Neural progenitor cell (in vitro differentiated cells): ENCODE measurements around the gene SSBP3. TPM values are rescaled to one million over a fixed set of nuclear protein-coding genes. Genes with fewer than 3 reads are reported as not detected.

Experiments
- DNase-seq: peaks from one replicate; pipeline ENCODE4 v3.0.0-alpha.2; 2016; ENCODE audit warnings: low spot score
- H2AFZ ChIP-seq: fragments of 200-600 bp; sonication (generic); replicated peaks from 2 replicates; pipeline ENCODE4 v1.6.1; 2016; ENCODE audit warnings: antibody characterized with exemption
- H3F3A ChIP-seq: fragments of 200-600 bp; sonication (generic); 2 replicates; pipeline ENCODE4 v1.6.1; 2016; ENCODE audit warnings: antibody characterized with exemption, low read depth
- H3K27ac ChIP-seq: fragments of 200-600 bp; sonication (generic); 2 replicates; pipeline ENCODE4 v1.5.1; 2016; ENCODE audit warnings: mild to moderate bottlenecking
- H3K27me3 ChIP-seq: fragments of 200-600 bp; sonication (generic); 2 replicates; pipeline ENCODE4 v1.6.1; 2016; ENCODE audit warnings: mild to moderate bottlenecking, moderate library complexity
- H3K36me3 ChIP-seq: fragments of 200-600 bp; sonication (generic); 2 replicates; pipeline ENCODE4 v1.5.1; 2016
- H3K4me1 ChIP-seq: fragments of 200-600 bp; sonication (generic); 2 replicates; pipeline ENCODE4 v1.6.1; 2016; ENCODE audit warnings: mixed run types
- H3K4me2 ChIP-seq: fragments of 200-600 bp; sonication (generic); 2 replicates; pipeline ENCODE4 v1.6.1; 2016
- H3K4me3 ChIP-seq: fragments of 200-600 bp; sonication (generic); 2 replicates; pipeline ENCODE4 v1.5.1; 2016
- H3K79me2 ChIP-seq: fragments of 200-600 bp; sonication (generic); 2 replicates; pipeline ENCODE4 v1.6.1; 2016; ENCODE audit warnings: low read depth
- H3K9ac ChIP-seq: fragments of 200-600 bp; sonication (generic); 2 replicates; pipeline ENCODE4 v1.6.1; 2016
- H3K9me3 ChIP-seq: fragments of 200-600 bp; sonication (generic); 2 replicates; pipeline ENCODE4 v1.5.1; 2016; ENCODE audit warnings: low read depth
- H4K20me1 ChIP-seq: fragments of 200-600 bp; sonication (generic); 2 replicates; pipeline ENCODE4 v1.6.1; 2016; ENCODE audit warnings: low read depth
- H3K27ac Mint-ChIP-seq: 3 replicates; pipeline ENCODE4 v1.8.0; 2021; ENCODE audit warnings: mixed read lengths
- H3K27me3 Mint-ChIP-seq: 2 replicates; pipeline ENCODE4 v1.8.0; 2022; ENCODE audit warnings: low read depth, mild to moderate bottlenecking, inconsistent platforms, moderate library complexity, mixed read lengths; ENCODE audit not compliant: insufficient read depth
- H3K36me3 Mint-ChIP-seq: 3 replicates; pipeline ENCODE4 v1.8.0; 2021; ENCODE audit warnings: mixed read lengths
- H3K4me1 Mint-ChIP-seq: 3 replicates; pipeline ENCODE4 v1.8.0; 2021; ENCODE audit warnings: mixed read lengths
- H3K4me3 Mint-ChIP-seq: 3 replicates; pipeline ENCODE4 v1.8.0; 2021; ENCODE audit warnings: mild to moderate bottlenecking, moderate library complexity, mixed read lengths
- H3K9me3 Mint-ChIP-seq: 3 replicates; pipeline ENCODE4 v1.8.0; 2020; ENCODE audit warnings: mixed read lengths
- CTCF ChIP-seq: fragments of 200-600 bp; sonication (generic); IDR thresholded peaks from 2 replicates; pipeline ENCODE4 v1.5.1; 2017; ENCODE audit warnings: antibody characterized with exemption, mild to moderate bottlenecking
- EZH2 ChIP-seq: fragments of 200-600 bp; sonication (generic); IDR thresholded peaks from 2 replicates; pipeline ENCODE4 v1.6.1; 2017; ENCODE audit warnings: antibody characterized with exemption, mild to moderate bottlenecking, moderate library complexity
- EZH2phosphoT487 ChIP-seq: fragments of 200-600 bp; sonication (generic); IDR thresholded peaks from 2 replicates; pipeline ENCODE4 v1.6.1; 2017; ENCODE audit warnings: antibody characterized with exemption
- total RNA-seq: library from RNA; depleted of rRNA; stranded (reverse); fragments of >200 nt; gene quantifications from 2 replicates; pipeline ENCODE4 v1.2.3, GENCODE V29; 2015; ENCODE audit warnings: low replicate concordance

SSBP3 gene
- total RNA-seq, 1 donor from 2014 or later, result 53.0 TPM

GRCh38 chr1:54305906-54306514 is 100.2 kb downstream of the SSBP3 start:
- peaks cover 28% of the 10 kb centered on the region for H3F3A ChIP-seq
- H3K4me2 ChIP-seq, result no peak overlapping the region
- H3K4me1 ChIP-seq, result peaks cover 46% of the 10 kb centered on the region
- H3K9ac ChIP-seq, result no peak overlapping the region
- Mint-ChIP-seq H3K9me3 (peaks cover 4% of the 10 kb centered on the region), H3K4me3 (no peak overlapping the region), H3K4me1 (peaks cover 88% of the 10 kb centered on the region), H3K27me3 (peaks cover under 1% of the 10 kb centered on the region), H3K36me3 (peaks cover 10% of the 10 kb centered on the region), H3K27ac (no peak overlapping the region)
- no peaks in the 10 kb centered on the region for H3K9me3 ChIP-seq
- peaks cover 90% of the 10 kb centered on the region for H3K79me2 ChIP-seq
- no peak for DNase-seq
- H3K4me3 ChIP-seq, result no peak overlapping the region
- no peak overlapping the region for H2AFZ ChIP-seq
- H3K27ac ChIP-seq, result no peak overlapping the region
- H3K36me3 ChIP-seq, result no peaks in the 10 kb centered on the region
- H4K20me1 ChIP-seq, result peaks cover 100% of the 10 kb centered on the region
- TF ChIP-seq EZH2phosphoT487 (no peak), CTCF (no peak), EZH2 (no peak)
- peaks cover 7% of the 10 kb centered on the region for H3K27me3 ChIP-seq

- no peak for DNase-seq
- no peak for TF ChIP-seq CTCF
- no peak for TF ChIP-seq EZH2phosphoT487
- TF ChIP-seq EZH2, result no peak
- H3K27me3 ChIP-seq, result peaks cover 20% of the 10 kb centered on the region
- no peak overlapping the region for H3K4me3 ChIP-seq
- no peaks in the 10 kb centered on the region for H3K36me3 ChIP-seq
- peaks cover 10% of the 10 kb centered on the region for H3K36me3 Mint-ChIP-seq
- no peak overlapping the region for H3K4me3 Mint-ChIP-seq
- H3K9me3 Mint-ChIP-seq, result peaks cover 4% of the 10 kb centered on the region
- peaks cover 40% of the 10 kb centered on the region for H3K4me1 ChIP-seq
- H3K79me2 ChIP-seq, result peaks cover 100% of the 10 kb centered on the region
- no peaks in the 10 kb centered on the region for H3K9me3 ChIP-seq
- no peak overlapping the region for H3K4me2 ChIP-seq
- H3K27ac Mint-ChIP-seq, result no peak overlapping the region
- H2AFZ ChIP-seq, result no peak overlapping the region
- peaks cover 23% of the 10 kb centered on the region for H3F3A ChIP-seq
- H3K27me3 Mint-ChIP-seq, result no peaks in the 10 kb centered on the region
- no peak overlapping the region for H3K27ac ChIP-seq
- H4K20me1 ChIP-seq, result peaks cover 100% of the 10 kb centered on the region
- peaks cover 88% of the 10 kb centered on the region for H3K4me1 Mint-ChIP-seq
- no peak overlapping the region for H3K9ac ChIP-seq
Observed at GRCh38 chr1:54304518-54304917, 101.7 kb downstream of the SSBP3 start.

DNA sequence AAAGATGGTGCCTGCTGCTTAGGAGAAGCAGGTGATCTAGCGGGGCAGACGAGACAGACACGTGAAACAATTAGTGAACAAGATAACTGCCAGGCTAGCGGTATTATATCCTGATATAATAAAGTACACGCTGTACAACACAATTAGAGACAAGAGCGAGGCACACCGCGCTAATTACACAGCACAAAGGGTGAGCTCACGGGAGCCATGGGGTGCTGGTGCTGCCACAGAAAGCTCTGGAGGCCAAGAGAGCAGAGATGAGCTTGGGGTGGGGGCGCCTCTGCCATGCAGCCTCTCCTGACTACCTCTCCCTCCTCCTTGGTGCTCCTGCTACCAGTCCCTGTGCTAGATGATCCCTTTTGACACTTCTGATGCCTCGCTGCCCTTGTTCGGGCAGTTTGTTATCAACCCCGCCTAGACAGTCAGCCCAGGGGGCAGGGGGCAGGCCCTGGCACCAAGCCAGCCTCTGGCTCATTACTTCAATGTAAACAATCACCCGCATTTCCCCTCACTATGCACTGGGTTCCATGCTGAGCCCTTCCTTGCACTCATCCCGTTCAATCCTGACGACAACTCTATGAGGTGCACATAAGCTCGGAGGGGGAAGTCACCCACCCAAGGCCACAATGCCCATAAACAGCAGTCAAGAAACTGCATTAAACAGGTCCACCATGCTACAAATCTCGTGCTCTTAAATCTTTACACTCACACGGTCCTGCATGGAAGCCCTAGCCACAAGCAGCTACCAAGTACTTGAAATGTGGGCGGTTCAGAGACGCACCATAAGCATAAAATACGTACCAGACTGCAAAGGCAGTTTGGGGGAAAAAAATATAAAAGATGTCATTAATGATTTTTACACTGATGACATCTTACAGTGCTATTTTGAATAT is 103.0 kb downstream of the SSBP3 start:
- Histone ChIP-seq H4K20me1 (peaks cover 100% of the 10 kb centered on the region), H3K4me3 (no peak overlapping the region), H2AFZ (no peak overlapping the region), H3K27me3 (peaks cover 27% of the 10 kb centered on the region), H3K79me2 (peaks cover 94% of the 10 kb centered on the region), H3K36me3 (no peaks in the 10 kb centered on the region), H3K4me2 (no peak overlapping the region), H3K27ac (no peak overlapping the region), H3K9ac (no peak overlapping the region), H3F3A (peaks cover 29% of the 10 kb centered on the region), H3K4me1 (peaks cover 48% of the 10 kb centered on the region), H3K9me3 (no peaks in the 10 kb centered on the region)
- peaks cover 10% of the 10 kb centered on the region for H3K36me3 Mint-ChIP-seq
- H3K4me1 Mint-ChIP-seq, result peaks cover 90% of the 10 kb centered on the region
- no peak for DNase-seq
- peaks cover 4% of the 10 kb centered on the region for H3K9me3 Mint-ChIP-seq
- TF ChIP-seq CTCF (no peak), EZH2phosphoT487 (no peak), EZH2 (no peak)
- H3K27me3 Mint-ChIP-seq, result no peaks in the 10 kb centered on the region
- H3K4me3 Mint-ChIP-seq, result no peak overlapping the region
- peak overlapping the region; percentile 76 for H3K27ac Mint-ChIP-seq
